ENCODE measurements around the gene IFNA7.
"Not testable (repeated sequence)": the region's sequence is repeated elsewhere in the genome, so short reads cannot be mapped to it uniquely, and the experiment has no call there.

- TF ChIP-seq, protein P1, sequence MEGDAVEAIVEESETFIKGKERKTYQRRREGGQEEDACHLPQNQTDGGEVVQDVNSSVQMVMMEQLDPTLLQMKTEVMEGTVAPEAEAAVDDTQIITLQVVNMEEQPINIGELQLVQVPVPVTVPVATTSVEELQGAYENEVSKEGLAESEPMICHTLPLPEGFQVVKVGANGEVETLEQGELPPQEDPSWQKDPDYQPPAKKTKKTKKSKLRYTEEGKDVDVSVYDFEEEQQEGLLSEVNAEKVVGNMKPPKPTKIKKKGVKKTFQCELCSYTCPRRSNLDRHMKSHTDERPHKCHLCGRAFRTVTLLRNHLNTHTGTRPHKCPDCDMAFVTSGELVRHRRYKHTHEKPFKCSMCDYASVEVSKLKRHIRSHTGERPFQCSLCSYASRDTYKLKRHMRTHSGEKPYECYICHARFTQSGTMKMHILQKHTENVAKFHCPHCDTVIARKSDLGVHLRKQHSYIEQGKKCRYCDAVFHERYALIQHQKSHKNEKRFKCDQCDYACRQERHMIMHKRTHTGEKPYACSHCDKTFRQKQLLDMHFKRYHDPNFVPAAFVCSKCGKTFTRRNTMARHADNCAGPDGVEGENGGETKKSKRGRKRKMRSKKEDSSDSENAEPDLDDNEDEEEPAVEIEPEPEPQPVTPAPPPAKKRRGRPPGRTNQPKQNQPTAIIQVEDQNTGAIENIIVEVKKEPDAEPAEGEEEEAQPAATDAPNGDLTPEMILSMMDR (IDR thresholded peaks at IDR 0.05) = not testable (repeated sequence)
- TF ChIP-seq POLR2A (IDR thresholded peaks at IDR 0.05) = not testable (repeated sequence)
Measured at GRCh38 chr9:21166560-21166959, 35.4 kb downstream of the IFNA7 start, which contains the start of gene IFNA21.
